GM18873 (cell line): ENCODE measurements around the gene NPHP4.

Source experiments
- ATAC-seq: cut with Tn5 transposase; IDR thresholded peaks from one replicate; pipeline ENCODE4 v1.9.1; 2021; ENCODE audit warnings: mild to moderate bottlenecking, moderate library complexity, moderate number of reproducible peaks; ENCODE audit not compliant: unreplicated experiment, low FRiP score

Gene NPHP4

DNA sequence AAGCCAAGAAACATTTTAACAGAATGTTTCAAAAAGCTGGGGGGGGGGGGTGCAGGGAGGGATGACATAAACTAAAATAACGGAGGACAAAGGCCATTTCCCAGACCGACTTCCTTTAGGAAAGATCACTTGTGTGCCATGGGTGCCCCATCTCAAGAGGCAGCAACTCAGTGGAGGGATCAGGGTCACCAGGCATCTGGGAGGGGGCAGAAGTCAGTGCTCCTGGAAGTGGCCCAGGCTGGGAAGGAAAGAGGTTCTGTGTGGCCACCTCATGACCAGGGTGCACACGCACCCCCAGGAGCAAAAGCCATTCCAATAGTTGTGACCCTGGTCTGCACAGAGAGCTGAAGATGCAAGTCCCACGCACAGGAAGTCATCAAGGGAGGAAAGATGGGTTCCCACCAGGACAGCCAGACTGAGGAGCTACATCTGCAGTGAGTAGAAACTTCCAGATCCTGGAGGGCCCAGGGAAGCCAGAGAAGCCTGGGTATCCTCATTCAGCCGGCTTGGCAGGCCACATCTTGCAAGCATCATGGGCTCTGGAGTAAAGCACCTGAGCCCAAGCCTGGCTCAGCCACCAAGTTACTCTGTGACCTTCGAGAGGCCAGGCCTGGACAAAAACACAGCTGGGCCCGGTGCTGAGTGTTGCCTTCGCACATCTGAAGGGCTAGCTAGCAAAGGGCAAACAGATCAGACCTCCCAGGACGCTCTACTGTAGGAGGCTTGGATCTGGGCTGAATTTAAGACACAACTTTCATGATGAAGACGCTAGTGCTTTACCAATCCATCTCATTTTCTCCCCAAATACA lies 36.0 kb downstream of the NPHP4 start:
- no peak for ATAC-seq

DNA sequence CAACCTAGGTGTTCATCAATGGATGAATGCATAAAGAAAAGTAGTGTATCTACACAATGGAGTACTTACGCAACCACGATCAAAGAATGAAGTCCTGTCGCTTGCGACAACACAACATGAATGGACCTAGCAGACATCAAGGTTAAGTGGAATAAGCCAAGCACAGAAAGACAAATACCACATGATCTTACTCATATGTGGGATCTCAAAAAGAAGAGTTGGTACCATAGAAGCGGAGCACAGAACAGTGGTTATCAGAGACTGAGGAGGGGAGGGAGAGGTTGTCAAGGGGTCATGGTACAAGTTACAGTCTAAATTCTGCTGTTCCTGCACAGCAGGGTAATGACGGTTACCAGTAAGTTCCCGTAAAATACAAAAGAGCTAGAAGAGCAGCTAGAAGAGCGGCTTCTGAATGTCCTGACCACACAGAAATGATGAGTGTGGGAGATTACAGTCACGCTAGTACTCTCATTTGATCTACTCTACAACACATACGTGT lies 36.7 kb downstream of the NPHP4 start:
- ATAC-seq, result no peak

DNA sequence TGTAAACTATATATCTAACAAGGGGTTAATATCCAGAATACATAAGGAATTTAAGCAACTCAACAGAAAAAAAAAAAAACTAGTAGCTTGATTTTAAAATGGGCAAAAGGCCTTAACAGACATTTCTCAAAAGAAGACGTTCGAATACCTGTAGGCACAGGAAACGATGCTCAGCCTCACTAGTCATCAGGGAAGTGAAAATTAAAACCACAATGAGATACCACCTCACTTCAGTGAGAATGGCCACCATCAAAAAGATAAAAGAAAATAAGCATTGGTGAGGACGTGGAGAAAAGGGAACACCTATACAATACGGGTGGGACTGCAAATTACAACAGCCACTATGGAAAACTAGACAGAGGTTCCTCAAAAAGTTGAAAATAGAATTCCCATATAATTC lies 37.3 kb downstream of the NPHP4 start:
- ATAC-seq, result no peak

DNA sequence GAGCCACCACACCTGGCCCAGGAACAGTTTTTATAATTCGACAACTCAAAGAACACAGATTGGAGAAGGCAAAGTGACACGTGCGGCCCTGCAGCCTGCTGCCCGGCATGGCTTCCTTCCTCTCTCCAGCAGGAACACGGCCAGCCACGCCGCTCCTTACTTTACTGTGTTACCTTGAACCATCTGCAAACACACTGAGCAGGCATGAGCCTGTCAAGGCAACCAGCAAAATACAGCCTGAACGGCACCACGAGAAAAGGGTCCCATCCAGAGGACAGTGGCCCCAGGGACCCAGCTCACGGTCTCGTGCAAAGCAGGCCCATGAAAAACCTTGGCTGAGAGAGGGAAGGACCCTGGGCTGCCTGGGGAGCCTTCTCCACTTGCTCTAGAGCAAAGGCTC lies 38.8 kb downstream of the NPHP4 start:
- ATAC-seq, result no peak

DNA sequence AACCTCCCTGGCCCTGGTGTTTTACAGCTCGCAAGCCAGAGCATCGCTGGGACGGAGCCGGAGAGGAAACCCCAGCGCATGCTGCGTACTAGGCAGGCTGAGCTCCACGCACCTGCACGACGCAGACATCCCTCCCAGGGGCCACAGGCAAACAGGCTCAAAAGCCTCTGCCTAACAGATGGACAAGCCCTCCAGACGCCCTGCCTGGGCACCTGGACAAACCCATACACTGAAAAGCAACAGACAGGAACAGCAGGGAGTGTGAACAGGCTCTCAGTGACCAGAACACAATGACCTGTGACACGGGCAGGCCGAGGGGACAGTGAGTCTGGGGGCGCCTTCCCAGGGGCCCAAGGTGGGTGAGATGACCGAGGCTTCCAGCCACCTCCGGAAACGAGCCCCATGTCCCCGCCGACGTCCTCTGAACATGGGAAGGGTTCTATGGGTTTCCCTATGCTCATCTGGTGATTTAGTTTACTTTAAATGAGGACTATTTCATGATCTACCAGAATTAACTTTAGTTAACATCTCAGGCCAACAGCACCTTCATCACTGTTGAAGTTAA lies 40.3 kb downstream of the NPHP4 start:
- ATAC-seq, result no peak

DNA sequence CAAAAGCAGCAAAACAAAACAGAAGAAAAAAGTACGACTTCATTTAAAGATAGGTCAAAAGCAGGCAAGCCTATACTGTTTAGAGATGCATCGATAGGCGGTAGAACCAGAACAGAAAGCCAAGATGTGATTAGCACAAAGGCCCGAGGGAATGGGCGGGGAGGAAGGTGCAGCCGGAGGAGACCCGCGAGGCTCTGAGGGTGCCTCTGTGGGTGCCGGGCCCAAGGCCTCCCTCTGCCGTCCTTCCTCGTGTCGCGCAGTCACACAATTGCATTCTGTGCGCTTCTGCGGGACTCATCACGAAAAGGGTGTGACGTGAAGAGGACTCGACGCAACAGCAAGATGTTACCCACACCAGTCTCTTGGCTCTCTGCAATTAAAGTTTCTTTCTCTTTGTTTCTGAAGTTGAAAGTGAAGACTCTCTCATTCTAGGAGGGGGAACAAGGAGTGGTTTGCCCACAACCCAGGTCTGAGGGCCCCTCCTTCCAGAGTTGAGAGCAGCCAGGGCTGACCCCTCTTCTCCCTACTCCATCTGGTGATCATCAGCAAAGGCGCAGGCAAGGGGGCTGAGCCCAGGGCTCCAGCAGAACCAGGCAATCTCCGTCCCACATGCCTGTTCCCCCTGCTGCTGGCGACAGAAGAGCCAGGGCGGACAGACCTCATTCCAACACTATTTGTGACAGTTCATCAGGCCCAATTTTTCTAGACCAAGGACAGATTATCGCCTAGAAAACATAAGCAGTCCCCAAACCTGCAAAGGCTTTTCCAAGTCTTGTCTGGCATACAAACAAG lies 41.0 kb downstream of the NPHP4 start:
- no peak for ATAC-seq

DNA sequence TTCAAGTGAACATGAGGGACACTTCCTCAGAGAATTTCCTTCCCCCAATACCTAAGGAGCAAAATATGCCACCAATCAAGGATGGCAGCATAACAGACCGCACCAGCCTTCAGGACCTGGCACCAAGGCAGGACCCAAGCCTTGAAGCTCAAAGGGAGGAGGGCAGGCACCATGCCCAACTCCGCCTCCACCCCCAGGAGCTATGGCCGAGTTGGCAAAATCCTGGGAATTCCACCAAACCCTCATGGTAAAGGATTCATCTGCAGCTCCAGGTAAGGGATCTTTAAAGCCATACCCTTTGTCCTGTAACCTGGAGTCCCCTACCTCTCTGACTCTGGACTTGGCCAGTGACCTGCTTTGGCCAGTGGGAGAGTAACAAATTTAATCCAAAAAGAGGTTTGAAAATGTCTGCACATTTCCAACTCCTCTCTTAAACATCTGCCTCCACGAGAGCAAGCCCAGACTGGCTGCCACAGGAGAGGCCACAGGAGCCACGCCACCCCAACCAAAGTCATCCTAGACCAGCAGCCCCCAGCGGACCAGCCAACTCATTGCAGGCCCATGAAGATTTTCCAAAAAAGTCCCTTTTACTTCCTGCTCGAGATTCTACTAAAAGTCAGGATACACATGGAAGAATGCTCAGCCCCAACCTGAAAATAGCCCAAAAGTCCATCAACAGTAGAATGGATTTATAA lies 41.9 kb downstream of the NPHP4 start:
- no peak for ATAC-seq

DNA sequence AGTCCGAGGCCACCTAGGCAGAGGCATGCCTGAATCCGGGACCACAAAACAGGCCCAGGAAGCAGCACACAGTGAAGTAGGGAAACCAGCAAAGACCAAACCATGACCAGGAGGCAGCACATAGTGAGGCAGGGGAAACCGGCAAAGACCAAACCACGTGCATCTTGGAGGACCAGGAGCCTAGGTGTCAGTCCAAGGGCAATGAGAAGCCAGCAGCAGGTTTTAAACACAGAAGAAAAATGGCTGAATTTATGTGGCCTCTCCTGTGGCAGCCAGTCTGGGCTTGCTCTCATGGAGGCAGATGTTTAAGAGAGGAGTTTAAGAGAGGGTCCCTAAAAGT lies 42.5 kb downstream of the NPHP4 start:
- ATAC-seq, result no peak

DNA sequence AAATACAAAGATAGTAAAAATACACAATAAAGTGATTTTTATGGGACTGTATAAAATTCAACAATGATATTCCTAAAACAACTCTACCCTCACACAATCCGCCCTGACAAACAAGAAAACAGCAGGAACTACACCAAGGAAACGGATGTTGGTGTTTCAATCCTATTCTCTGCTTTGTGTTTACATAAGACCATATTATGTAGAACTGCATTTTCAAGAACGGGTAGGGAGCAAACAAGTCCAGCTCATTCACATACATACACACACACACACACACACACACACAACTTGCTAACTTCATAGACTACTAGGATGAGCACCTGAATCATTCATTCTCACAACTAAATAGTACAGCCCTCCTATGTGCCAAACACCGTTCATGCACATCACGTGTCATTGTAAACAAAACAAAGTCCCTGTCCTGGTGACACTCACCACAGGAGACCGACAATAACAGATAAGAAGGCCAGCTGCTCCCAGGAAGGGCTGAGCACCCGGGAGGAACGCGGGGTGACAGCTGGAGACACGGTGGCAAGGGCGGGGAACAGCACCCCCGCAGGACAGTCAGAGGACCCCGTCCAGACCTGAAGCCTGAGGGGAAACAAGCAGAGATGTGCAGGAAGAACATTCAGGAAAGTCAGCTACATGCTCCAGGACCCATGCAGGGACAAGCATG lies 43.0 kb downstream of the NPHP4 start:
- no peak for ATAC-seq

DNA sequence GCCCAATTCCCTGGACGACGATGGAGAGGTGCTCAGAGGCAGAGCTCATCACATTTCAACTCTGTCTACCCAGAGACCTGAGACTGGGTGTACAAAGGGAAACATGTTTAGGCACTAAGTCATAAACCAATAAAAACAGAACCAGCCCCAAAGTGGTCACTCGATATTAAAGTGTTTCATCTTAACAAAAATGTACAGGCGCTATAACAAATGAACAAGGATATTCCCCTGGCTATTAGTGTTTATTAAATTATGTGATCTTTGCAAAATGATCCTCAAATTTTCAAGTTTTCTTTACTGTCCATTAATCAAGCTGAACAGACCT lies 43.6 kb downstream of the NPHP4 start:
- ATAC-seq, result no peak

DNA sequence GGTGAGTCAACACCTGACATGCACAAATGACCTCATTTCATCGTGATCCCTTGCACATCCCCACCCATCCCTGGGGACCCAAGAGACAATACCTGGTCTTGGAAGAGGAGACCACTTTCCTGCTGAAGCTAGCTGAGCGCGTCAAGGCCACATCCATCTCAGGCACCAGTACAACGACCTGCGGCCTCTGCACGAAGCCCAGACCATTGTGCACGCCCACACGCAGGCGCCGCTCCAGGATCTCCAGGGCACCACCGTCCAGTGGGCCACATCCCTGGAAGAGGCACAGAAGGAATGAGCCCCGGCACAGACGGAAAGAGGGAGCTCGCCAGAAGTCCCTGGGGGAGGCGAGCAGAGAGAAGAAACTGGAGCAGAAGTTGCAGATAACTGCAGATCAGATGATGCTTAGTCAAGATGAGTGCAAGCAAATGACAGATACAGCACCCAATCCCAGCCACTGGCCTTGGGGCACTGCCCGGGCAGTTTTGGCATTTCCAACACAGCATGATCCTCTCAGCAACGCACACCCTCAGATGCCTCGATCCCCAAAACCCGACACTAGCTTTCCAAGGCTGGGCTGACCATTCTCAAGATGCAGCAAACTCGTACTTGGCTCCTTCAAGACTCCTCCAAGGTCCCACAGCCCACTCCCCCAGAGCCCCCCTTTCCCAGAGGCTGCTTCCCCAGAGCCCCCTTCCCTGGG lies 44.1 kb downstream of the NPHP4 start:
- no peak for ATAC-seq

DNA sequence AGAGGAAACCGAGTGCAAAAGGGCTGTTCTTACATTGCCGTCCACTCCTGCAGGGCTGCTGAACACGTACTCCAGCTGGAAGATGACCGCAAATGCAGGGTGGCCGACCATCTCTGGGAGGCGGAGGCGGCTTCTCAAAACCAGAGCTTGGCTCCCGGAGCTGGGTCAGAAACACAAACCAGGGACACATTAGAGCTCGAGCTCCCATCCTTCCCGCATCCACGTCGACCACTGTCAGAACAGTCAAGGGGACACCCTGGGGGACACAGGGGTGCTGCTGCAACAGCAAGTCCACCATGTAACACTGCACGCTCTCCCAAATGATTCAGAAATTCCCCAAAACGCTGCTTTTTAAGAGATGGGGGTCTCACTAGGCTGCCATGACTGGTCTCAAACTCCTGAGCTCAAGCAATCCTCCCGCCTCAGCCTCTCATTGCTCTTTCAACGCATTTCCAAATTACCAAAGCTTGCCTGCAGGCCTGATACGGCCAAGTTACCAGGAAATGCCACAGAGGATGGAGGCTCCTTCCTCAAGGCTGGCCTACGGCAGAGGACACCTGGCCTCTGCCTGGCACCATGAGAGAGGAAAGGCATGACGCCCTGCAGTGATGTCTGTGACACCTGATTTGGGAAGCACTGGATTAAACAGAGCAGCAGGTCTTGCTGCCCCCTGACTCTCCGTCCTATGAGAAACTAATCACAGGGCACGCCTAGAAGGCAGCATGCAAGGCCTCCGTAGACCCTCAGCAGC lies 45.0 kb downstream of the NPHP4 start:
- ATAC-seq, result no peak

DNA sequence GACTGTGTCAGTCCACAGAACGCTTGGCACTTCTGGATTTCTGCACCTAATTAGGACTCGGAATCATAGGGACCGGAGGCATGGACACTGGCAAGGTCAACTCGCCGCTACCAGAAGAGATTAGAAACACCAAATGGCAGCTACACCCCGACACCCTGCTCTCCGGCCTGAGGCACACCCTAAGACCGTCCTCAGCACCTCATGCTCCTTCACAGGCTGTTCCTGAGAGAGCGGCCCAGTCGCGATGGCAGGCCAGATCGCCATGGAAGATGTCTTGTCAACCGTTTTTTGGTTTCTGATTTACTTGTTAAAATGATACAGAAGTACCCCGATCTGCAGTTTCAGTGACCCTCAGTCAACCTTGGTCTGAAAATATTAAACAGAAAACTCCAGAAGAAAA lies 46.8 kb downstream of the NPHP4 start:
- ATAC-seq, result no peak

DNA sequence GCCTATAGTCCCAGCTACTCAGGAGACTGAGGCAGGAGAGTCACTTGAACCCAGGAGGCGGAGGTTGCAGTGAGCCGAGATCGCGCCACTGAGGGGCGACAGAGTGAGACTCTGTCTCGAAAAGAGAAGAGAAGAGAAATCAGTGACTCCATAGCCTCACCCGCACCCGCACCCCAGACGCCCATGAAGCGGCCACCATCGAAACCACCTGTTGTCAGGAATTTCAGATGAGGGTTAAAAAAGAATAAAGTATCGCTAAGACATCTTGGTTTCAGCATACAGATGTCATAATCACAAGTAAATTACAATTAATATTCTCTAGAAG lies 47.4 kb downstream of the NPHP4 start:
- no peak for ATAC-seq

DNA sequence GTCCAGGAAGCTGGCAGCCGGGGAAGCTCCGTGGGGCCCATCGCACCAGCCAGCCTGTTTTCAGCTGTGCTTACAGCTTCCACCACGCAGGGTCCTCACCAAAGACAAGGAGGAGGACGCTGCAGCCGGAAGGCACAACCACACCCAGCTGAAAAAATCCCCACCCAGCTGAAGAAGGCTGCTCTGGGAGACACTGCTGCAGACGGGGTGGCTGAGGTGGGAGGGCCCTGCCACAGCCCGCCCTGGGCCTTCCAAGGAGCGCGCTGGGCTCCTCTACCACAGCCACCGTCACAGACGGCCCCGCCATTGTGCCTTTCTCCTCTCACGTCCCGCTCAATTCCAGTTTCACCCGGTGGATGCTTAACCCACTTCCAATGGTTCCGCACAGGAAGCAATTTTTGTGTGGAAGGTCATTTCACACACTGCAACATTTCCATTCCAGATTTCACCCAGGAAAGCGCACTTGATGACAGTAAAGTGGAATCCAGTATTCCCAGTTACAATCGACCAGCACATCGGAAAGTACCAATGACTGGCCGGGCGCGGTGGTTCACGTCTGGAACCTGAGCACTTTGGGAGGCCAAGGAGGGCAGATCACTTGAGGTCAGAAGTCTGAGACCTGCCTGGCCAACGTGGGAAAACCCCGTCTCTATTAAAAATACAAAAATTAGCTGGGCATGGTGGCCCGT lies 47.9 kb downstream of the NPHP4 start:
- ATAC-seq, result no peak

DNA sequence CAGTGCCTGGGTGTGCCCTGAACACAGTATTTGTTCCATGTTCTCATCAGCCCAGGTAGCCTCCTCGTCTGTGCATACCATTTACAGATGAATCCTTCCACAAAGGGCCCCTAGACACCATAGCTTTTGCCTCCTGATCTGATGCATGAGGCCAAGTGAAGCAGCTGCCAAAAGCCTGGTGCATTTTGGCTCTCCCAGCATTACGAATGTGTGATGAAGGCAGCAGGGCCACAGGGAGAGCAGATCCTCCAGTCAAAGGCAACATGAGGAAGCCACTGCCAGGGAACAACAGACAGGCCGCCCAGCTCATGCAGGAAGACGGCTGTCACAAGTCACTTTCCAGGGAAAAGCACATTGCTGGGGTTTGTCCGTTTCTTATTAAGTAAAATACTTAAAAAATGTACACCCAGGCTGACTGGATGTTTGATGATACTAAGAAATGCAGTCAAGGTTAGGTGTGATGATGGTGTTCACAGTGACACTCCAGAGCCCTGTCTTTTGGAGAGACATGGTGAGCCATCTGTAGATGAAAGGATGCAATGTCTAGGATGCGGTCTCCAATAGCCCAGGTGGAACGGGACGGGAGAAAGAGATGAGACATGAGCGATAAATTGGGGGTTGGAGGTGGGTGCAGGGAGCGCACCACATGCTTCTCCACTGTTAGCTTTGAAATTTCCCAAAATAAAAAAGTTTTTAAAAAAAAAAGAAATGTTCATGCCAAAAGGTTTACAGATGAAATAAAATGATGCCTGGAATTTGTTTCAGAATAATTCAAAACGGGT lies 48.7 kb downstream of the NPHP4 start:
- ATAC-seq, result no peak

DNA sequence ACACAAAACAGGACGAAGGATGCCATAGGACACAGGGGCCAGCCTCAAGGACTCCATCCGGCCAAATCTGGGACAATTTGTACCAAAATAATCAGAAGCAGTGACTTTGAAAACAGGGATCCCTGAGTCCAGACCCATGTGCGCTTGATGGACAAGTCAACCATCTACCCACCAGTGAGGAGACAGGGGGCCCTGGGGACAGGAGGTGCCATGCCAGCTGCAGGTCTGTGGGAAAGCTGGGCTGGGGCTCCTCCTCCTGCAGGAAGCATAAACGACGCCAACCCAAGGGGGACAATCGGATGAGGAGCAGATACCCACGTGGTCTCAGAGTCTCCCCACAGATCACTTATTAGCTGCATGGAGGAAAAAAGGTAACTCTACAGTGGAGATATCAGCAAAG lies 50.6 kb downstream of the NPHP4 start:
- no peak for ATAC-seq
